Muscle of leg (tissue), 11 donors: ENCODE measurements around the gene ARHGEF7. TPM values are rescaled to one million over a fixed set of nuclear protein-coding genes. Genes with fewer than 3 reads are reported as not detected.

Experiments
- DNase-seq: peaks from one replicate; pipeline ENCODE4 v3.0.0; 2013
- H3K27ac ChIP-seq: one replicate; pipeline ENCODE4 v1.5.1; 2013; ENCODE audit warnings: mild to moderate bottlenecking, low read length, control low read depth
- H3K27me3 ChIP-seq: one replicate; pipeline ENCODE4 v1.6.1; 2013; ENCODE audit warnings: low read length; ENCODE audit not compliant: control insufficient read depth, insufficient read depth
- H3K36me3 ChIP-seq: one replicate; pipeline ENCODE4 v1.6.1; 2013; ENCODE audit warnings: low read length; ENCODE audit not compliant: control insufficient read depth, insufficient read depth
- H3K4me1 ChIP-seq: one replicate; pipeline ENCODE4 v1.6.1; 2013; ENCODE audit warnings: low read length; ENCODE audit not compliant: control insufficient read depth, insufficient read depth
- H3K4me3 ChIP-seq: one replicate; pipeline ENCODE4 v1.5.1; 2013; ENCODE audit warnings: low read length, control low read depth
- H3K9me3 ChIP-seq: replicated peaks from 2 replicates; pipeline ENCODE4 v1.6.1; 2013; ENCODE audit warnings: low read depth, low read length; ENCODE audit not compliant: control insufficient read depth
- WGBS: methylation state at CpG from one replicate; pipeline ENCODE4 v1.1.5; 2013; ENCODE audit warnings: missing lambda C conversion rate; ENCODE audit not compliant: insufficient coverage; 5-methylcytosine and 5-hydroxymethylcytosine counted together
- polyA plus RNA-seq, 8 donors: library from polyadenylated mRNA; unstranded; fragments of 120-200 nt; gene quantifications; one replicate each; pipeline versions ENCODE4 v1.2.1 to v1.2.3, GENCODE V29; 2013; ENCODE audit warnings: inconsistent platforms in 1 of 8, low replicate concordance in 1 of 8; ENCODE audit not compliant: insufficient read length in 8 of 8, insufficient read depth in 1 of 8
- total RNA-seq: library from RNA; stranded (reverse); fragments of 120-200 nt; gene quantifications from one replicate; pipeline ENCODE4 v1.2.4, GENCODE V29; 2013

Gene ARHGEF7
- total and polyA plus RNA-seq, 9 donors = 52.3 to 80.8 (median 66.7) TPM

GRCh38 chr13:111247552-111247951, 132.4 kb downstream of the ARHGEF7 start:
- peaks cover 41% of the 10 kb centered on the region for H3K36me3 ChIP-seq
- peak overlapping the region; percentile 23 for H3K27ac ChIP-seq
- H3K27me3 ChIP-seq = no peaks in the 10 kb centered on the region
- no peak overlapping the region for H3K4me3 ChIP-seq
- 67% methylated on average over 3 of the region's 7 CpGs for WGBS
- H3K4me1 ChIP-seq = peaks cover 11% of the 10 kb centered on the region
- DNase-seq = peak; percentile 69
- H3K9me3 ChIP-seq = no peaks in the 10 kb centered on the region

- no peak for DNase-seq
- peaks cover 14% of the 10 kb centered on the region for H3K4me1 ChIP-seq
- H3K9me3 ChIP-seq = no peaks in the 10 kb centered on the region
- WGBS = no CpG with 5 or more reads among the region's 3 CpGs
- H3K36me3 ChIP-seq = peaks cover 43% of the 10 kb centered on the region
- no peaks in the 10 kb centered on the region for H3K27me3 ChIP-seq
- no peak overlapping the region for H3K4me3 ChIP-seq
- no peak overlapping the region for H3K27ac ChIP-seq
Measured at GRCh38 chr13:111248822-111249221, 133.7 kb downstream of the ARHGEF7 start.

GRCh38 chr13:111249637-111250360, 134.7 kb downstream of the ARHGEF7 start:
- H3K27ac ChIP-seq = no peak overlapping the region
- 95% methylated on average over 10 of the region's 12 CpGs for WGBS
- peaks cover 14% of the 10 kb centered on the region for H3K4me1 ChIP-seq
- no peak for DNase-seq
- H3K4me3 ChIP-seq = no peak overlapping the region
- H3K36me3 ChIP-seq = peaks cover 39% of the 10 kb centered on the region
- H3K9me3 ChIP-seq = no peaks in the 10 kb centered on the region
- no peaks in the 10 kb centered on the region for H3K27me3 ChIP-seq

- Histone ChIP-seq H3K4me3 (no peak overlapping the region), H3K27ac (no peak overlapping the region), H3K36me3 (peaks cover 37% of the 10 kb centered on the region), H3K9me3 (no peaks in the 10 kb centered on the region), H3K27me3 (no peaks in the 10 kb centered on the region), H3K4me1 (peaks cover 14% of the 10 kb centered on the region)
- DNase-seq = no peak
- WGBS = 88% methylated on average over 3 of the region's 4 CpGs
Measured at GRCh38 chr13:111251646-111252445, 136.7 kb downstream of the ARHGEF7 start.

- Histone ChIP-seq H3K4me1 (peaks cover 14% of the 10 kb centered on the region), H3K27me3 (no peaks in the 10 kb centered on the region), H3K36me3 (peaks cover 39% of the 10 kb centered on the region), H3K27ac (no peak overlapping the region), H3K9me3 (no peaks in the 10 kb centered on the region), H3K4me3 (no peak overlapping the region)
- peak; percentile 23 for DNase-seq
- WGBS = 100% methylated on average over 1 of the region's 6 CpGs
Measured at GRCh38 chr13:111252446-111253364, 137.6 kb downstream of the ARHGEF7 start.

- Histone ChIP-seq H3K4me1 (peaks cover 11% of the 10 kb centered on the region), H3K27ac (no peak overlapping the region), H3K9me3 (no peaks in the 10 kb centered on the region), H3K27me3 (no peaks in the 10 kb centered on the region), H3K36me3 (peaks cover 44% of the 10 kb centered on the region), H3K4me3 (no peak overlapping the region)
- DNase-seq = no peak
- WGBS = 98% methylated on average over 9 of the region's 9 CpGs
Measured at GRCh38 chr13:111253365-111253872, 138.3 kb downstream of the ARHGEF7 start.

- H3K4me1 ChIP-seq = peaks cover 6% of the 10 kb centered on the region
- H3K27me3 ChIP-seq = no peaks in the 10 kb centered on the region
- no peak overlapping the region for H3K27ac ChIP-seq
- 85% methylated on average over 4 of the region's 10 CpGs for WGBS
- no peak for DNase-seq
- no peak overlapping the region for H3K4me3 ChIP-seq
- peaks cover 47% of the 10 kb centered on the region for H3K36me3 ChIP-seq
- H3K9me3 ChIP-seq = peaks cover 13% of the 10 kb centered on the region
Measured at GRCh38 chr13:111255228-111255790, 140.2 kb downstream of the ARHGEF7 start.

- Histone ChIP-seq H3K27me3 (no peaks in the 10 kb centered on the region), H3K4me3 (no peak overlapping the region), H3K36me3 (peaks cover 47% of the 10 kb centered on the region), H3K4me1 (peaks cover 6% of the 10 kb centered on the region), H3K27ac (no peak overlapping the region), H3K9me3 (peaks cover 13% of the 10 kb centered on the region)
- DNase-seq = no peak
- 98% methylated on average over 6 of the region's 8 CpGs for WGBS
Measured at GRCh38 chr13:111256458-111256857, 141.3 kb downstream of the ARHGEF7 start.

- no CpG with 5 or more reads among the region's 1 CpG for WGBS
- Histone ChIP-seq H3K4me1 (peaks cover 6% of the 10 kb centered on the region), H3K9me3 (peaks cover 13% of the 10 kb centered on the region), H3K4me3 (no peak overlapping the region), H3K36me3 (peaks cover 42% of the 10 kb centered on the region), H3K27me3 (no peaks in the 10 kb centered on the region), H3K27ac (no peak overlapping the region)
- no peak for DNase-seq
Measured at GRCh38 chr13:111256946-111257345, 141.8 kb downstream of the ARHGEF7 start.
